Central memory CD4-positive, alpha-beta T cell (primary cell): ENCODE results near the gene THEMIS.

Experiments used
- DNase-seq: peaks from one replicate; pipeline ENCODE4 v3.0.0; 2022

The THEMIS gene

GRCh38 chr6:127857051-127857637, 43.7 kb downstream of the THEMIS start:
- no peak for DNase-seq

- DNase-seq: peak; percentile 27
Observed at GRCh38 chr6:127855542-127856159, 45.2 kb downstream of the THEMIS start.

GRCh38 chr6:127854009-127854408, 46.8 kb downstream of the THEMIS start:
- DNase-seq: no peak

GRCh38 chr6:127851197-127851596, 49.7 kb downstream of the THEMIS start:
- DNase-seq: no peak

- DNase-seq: no peak
Observed at GRCh38 chr6:127845242-127845641, 55.6 kb downstream of the THEMIS start.

- no peak for DNase-seq
Observed at GRCh38 chr6:127844529-127844928, 56.3 kb downstream of the THEMIS start.

- DNase-seq: no peak
Observed at GRCh38 chr6:127843582-127843981, 57.3 kb downstream of the THEMIS start.

GRCh38 chr6:127842562-127842961, 58.3 kb downstream of the THEMIS start:
- DNase-seq: no peak

GRCh38 chr6:127841811-127842210, 59.0 kb downstream of the THEMIS start:
- no peak for DNase-seq

- no peak for DNase-seq
Observed at GRCh38 chr6:127834136-127834535, 66.7 kb downstream of the THEMIS start.

- no peak for DNase-seq
Observed at GRCh38 chr6:127833336-127833735, 67.5 kb downstream of the THEMIS start.

- DNase-seq: no peak
Observed at GRCh38 chr6:127832381-127832780, 68.5 kb downstream of the THEMIS start.

- DNase-seq: no peak
Observed at GRCh38 chr6:127824061-127824460, 76.8 kb downstream of the THEMIS start.

GRCh38 chr6:127821431-127821830, 79.4 kb downstream of the THEMIS start:
- no peak for DNase-seq

- DNase-seq: no peak
Observed at GRCh38 chr6:127818149-127818548, 82.7 kb downstream of the THEMIS start.

GRCh38 chr6:127816643-127817042, 84.2 kb downstream of the THEMIS start:
- no peak for DNase-seq

GRCh38 chr6:127813699-127814027, 87.2 kb downstream of the THEMIS start:
- DNase-seq: no peak

- DNase-seq: no peak
Observed at GRCh38 chr6:127812985-127813698, 87.7 kb downstream of the THEMIS start.

GRCh38 chr6:127811900-127812570, 88.8 kb downstream of the THEMIS start:
- no peak for DNase-seq

- no peak for DNase-seq
Observed at GRCh38 chr6:127807806-127808517, 92.9 kb downstream of the THEMIS start.

GRCh38 chr6:127796713-127797112, 104.1 kb downstream of the THEMIS start:
- DNase-seq: no peak

- no peak for DNase-seq
Observed at GRCh38 chr6:127794405-127794804, 106.5 kb downstream of the THEMIS start.

- DNase-seq: no peak
Observed at GRCh38 chr6:127793396-127793795, 107.5 kb downstream of the THEMIS start.
